ENCODE data around the gene SPTLC2. TPM values are rescaled to one million over a fixed set of nuclear protein-coding genes. Genes with fewer than 3 reads are reported as not detected.

Gene SPTLC2
- total RNA-seq, 4 donors from 2014 or later = 18.9 to 24.6 (median 22.8) TPM

DNA sequence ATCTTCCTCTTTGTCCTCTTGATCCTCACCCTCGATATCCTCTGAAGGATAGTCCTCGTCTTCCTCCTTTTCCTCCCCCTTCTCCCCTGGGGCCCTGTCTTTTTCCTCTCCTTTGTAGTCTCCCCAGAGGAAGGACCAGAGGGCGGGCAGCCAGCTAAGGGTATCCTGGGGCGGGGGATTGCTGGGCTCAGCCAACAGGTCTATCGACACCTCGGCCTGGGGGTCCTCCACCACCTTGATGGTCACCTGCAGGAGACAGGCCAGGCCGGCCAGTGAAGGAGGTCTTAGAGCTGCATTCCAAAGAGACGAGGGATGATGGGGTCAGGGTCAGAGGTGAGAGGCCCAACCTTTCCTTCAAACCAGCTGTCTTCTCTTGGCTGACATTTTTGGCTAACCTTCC, 134.0 kb downstream of the SPTLC2 start:
- DNase-seq (ENCODE audit: low spot score in 2 of 2) = no peak
- Histone ChIP-seq H3K27me3 (no peaks in the 10 kb centered on the region), H3K27ac (no peak overlapping the region), H3K4me3 (no peak overlapping the region), H3K9me3 (no peaks in the 10 kb centered on the region), H3K36me3 (no peaks in the 10 kb centered on the region), H3K4me1 (no peaks in the 10 kb centered on the region)
- WGBS = 77% methylated on average over 8 of the region's 8 CpGs
- TF ChIP-seq, protein P1, sequence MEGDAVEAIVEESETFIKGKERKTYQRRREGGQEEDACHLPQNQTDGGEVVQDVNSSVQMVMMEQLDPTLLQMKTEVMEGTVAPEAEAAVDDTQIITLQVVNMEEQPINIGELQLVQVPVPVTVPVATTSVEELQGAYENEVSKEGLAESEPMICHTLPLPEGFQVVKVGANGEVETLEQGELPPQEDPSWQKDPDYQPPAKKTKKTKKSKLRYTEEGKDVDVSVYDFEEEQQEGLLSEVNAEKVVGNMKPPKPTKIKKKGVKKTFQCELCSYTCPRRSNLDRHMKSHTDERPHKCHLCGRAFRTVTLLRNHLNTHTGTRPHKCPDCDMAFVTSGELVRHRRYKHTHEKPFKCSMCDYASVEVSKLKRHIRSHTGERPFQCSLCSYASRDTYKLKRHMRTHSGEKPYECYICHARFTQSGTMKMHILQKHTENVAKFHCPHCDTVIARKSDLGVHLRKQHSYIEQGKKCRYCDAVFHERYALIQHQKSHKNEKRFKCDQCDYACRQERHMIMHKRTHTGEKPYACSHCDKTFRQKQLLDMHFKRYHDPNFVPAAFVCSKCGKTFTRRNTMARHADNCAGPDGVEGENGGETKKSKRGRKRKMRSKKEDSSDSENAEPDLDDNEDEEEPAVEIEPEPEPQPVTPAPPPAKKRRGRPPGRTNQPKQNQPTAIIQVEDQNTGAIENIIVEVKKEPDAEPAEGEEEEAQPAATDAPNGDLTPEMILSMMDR (IDR thresholded peaks at IDR 0.05) = no peak
- TF ChIP-seq POLR2A (IDR thresholded peaks at IDR 0.05) (no peak), EP300 (IDR thresholded peaks at IDR 0.05) (no peak), POLR2AphosphoS5 (IDR thresholded peaks at IDR 0.05) (no peak)

DNA sequence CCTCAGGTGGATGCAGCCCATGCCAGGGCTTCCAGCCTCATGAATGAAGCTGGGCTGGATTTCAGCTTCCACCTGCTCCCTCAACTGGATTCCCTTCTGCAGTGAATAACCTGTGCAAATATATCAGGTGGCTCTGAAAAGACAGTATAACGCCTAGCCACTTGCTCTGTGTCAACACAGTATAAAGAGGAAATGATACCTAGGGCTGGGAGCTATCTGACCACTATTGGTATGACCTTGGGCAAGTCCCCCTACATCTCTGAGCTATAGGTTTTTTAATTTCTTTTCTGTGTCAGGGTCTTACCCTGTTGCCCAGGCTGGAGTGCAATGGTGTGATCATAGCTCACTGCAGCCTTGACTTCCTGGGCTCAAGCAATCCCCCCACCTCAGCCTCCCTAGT, 137.6 kb downstream of the SPTLC2 start:
- DNase-seq (ENCODE audit: low spot score in 2 of 2) = no peak
- H3K9me3 ChIP-seq = no peaks in the 10 kb centered on the region
- H3K4me1 ChIP-seq = no peaks in the 10 kb centered on the region
- no peaks in the 10 kb centered on the region for H3K27me3 ChIP-seq
- TF ChIP-seq POLR2A (IDR thresholded peaks at IDR 0.05) (no peak), EP300 (IDR thresholded peaks at IDR 0.05) (no peak), POLR2AphosphoS5 (IDR thresholded peaks at IDR 0.05) (no peak)
- TF ChIP-seq, protein P1 (IDR thresholded peaks at IDR 0.05) = no peak
- no peak overlapping the region for H3K4me3 ChIP-seq
- no peaks in the 10 kb centered on the region for H3K36me3 ChIP-seq
- 75% methylated on average over 1 of the region's 1 CpG for WGBS
- H3K27ac ChIP-seq = no peak overlapping the region

DNA sequence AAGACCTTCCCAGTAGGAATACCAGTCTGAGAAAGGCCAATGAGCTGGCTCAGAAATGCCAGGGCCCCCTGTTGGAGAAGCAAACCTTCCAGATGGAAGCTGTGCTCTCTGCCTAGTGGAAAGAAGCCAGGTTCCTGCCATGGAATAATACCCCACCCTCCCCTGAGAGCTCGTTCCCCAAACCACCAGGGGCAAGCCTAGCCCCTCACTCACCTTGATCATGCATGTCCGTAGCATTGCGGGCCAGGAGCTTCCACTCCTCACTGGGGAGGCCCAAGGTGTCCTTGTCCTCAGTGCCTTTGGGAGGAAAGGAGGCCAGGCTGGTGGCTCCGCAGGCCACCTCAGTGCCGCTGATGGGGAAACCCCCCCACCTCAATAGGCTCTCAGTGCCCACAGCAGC, 138.4 kb downstream of the SPTLC2 start:
- 64% methylated on average over 2 of the region's 5 CpGs for WGBS
- H3K9me3 ChIP-seq = no peaks in the 10 kb centered on the region
- no peak for TF ChIP-seq POLR2AphosphoS5 (IDR thresholded peaks at IDR 0.05)
- TF ChIP-seq EP300 (IDR thresholded peaks at IDR 0.05) = no peak
- TF ChIP-seq, protein P1 (IDR thresholded peaks at IDR 0.05) = no peak
- TF ChIP-seq POLR2A (IDR thresholded peaks at IDR 0.05) = no peak
- DNase-seq (ENCODE audit: low spot score in 2 of 2) = no peak
- H3K4me3 ChIP-seq = no peak overlapping the region
- no peak overlapping the region for H3K27ac ChIP-seq
- no peaks in the 10 kb centered on the region for H3K27me3 ChIP-seq
- no peaks in the 10 kb centered on the region for H3K4me1 ChIP-seq
- no peaks in the 10 kb centered on the region for H3K36me3 ChIP-seq

DNA sequence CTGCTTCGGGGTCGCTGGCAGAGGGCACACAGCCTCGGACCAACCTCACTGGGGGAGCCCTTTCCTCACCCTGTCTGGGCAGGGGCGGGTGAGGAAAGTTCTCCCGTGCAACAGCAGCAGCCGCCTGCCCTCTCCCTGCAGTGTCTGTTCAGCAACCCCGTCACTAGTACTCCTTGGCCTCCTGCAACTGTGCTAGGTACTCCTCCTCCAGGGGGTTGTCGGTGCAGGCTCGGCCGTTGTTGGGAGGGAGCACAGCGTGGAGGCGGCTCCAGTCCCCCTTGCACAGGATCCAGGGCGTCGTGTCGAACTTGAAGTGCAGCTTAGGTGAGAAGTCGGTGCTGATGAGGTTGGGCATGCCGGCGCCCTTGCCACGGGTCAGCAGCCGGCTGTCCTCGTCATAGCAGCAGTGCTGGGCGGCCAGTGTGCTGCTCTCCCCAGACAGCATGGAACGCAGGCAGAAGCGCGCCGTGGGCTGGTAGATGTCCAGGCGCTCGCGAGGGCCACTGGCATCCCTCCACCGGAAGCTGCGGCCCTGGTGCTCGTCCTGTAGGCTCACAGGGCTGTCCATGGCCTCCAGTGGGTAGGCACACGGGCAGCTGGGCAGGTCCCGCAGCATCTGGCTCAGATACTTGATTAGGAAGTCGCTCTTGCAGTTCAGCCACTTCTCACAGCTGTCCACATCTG, 140.9 kb downstream of the SPTLC2 start:
- 98% methylated on average over 9 of the region's 35 CpGs for WGBS
- no peaks in the 10 kb centered on the region for H3K36me3 ChIP-seq
- TF ChIP-seq POLR2AphosphoS5 (IDR thresholded peaks at IDR 0.05) (no peak), POLR2A (IDR thresholded peaks at IDR 0.05) (no peak), EP300 (IDR thresholded peaks at IDR 0.05) (no peak)
- TF ChIP-seq, protein P1 (IDR thresholded peaks at IDR 0.05) = no peak
- H3K27ac ChIP-seq = no peak overlapping the region
- H3K4me3 ChIP-seq = no peak overlapping the region
- no peaks in the 10 kb centered on the region for H3K4me1 ChIP-seq
- H3K27me3 ChIP-seq = no peaks in the 10 kb centered on the region
- no peak for DNase-seq (ENCODE audit: low spot score in 2 of 2)
- H3K9me3 ChIP-seq = no peaks in the 10 kb centered on the region

DNA sequence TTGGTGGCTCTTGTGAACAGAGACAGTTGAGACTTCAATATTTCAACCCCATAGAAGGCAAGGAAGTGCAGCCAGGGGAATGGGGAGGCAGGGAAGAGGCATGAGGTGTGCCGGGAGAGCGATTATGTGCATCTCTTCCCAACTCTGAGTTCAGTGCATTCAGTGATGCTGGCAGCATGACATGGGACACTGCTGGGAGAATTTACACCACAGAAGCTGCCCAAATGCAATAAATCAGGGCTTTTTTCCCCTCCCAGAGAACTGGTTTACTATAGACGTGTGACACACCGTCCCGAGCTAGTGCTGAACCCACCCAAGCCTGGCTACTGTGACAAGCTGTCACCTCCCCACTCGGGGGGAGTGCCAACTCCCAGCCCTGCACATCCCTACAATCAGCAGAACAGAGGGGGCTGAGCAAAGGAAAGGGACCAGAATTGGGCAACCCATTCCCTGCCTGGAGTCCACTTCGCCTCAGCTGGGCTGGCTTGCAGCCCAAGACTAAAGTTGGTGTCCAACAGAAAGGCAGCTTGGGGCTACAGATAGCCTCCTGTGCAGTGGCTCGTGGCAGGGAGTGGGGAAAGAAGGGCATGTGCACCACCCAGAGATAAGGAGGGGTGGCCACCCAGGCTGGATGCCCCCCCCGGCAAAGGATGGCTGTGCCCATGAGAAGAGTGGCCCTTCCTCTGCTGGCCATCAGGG, 141.8 kb downstream of the SPTLC2 start:
- Histone ChIP-seq H3K36me3 (peaks cover 2% of the 10 kb centered on the region), H3K27ac (no peak overlapping the region), H3K4me1 (no peaks in the 10 kb centered on the region), H3K9me3 (no peaks in the 10 kb centered on the region), H3K27me3 (no peaks in the 10 kb centered on the region), H3K4me3 (no peak overlapping the region)
- TF ChIP-seq POLR2AphosphoS5 (IDR thresholded peaks at IDR 0.05) (no peak), POLR2A (IDR thresholded peaks at IDR 0.05) (no peak), EP300 (IDR thresholded peaks at IDR 0.05) (no peak)
- TF ChIP-seq, protein P1 (IDR thresholded peaks at IDR 0.05) = no peak
- DNase-seq (ENCODE audit: low spot score in 2 of 2) = no peak
- 57% methylated on average over 6 of the region's 9 CpGs for WGBS

Data from suprapubic skin (tissue), 4 donors.